ENCODE data around the gene HAUS3. TPM values are rescaled to one million over a fixed set of nuclear protein-coding genes. Genes with fewer than 3 reads are reported as not detected.

The HAUS3 gene
- total and polyA plus RNA-seq, 4 donors = 5.6 to 21.0 (median 12.1) TPM

- peaks cover 0 to 29% (median 11%) of the 10 kb centered on the region in 4 donors for H3K36me3 ChIP-seq (ENCODE audit: control insufficient read depth in 4 of 4, insufficient read depth in 4 of 4, low read length in 4 of 4)
- no peak for TF ChIP-seq CTCF (IDR thresholded peaks at IDR 0.05; ENCODE audit: control extremely low read depth, extremely low read depth)
- peak overlapping the region; percentile 86 to 91 for H3K27ac ChIP-seq (ENCODE audit: low read depth in 1 of 2, low read length in 1 of 2)
- H3K27me3 ChIP-seq (ENCODE audit: control insufficient read depth in 3 of 3, insufficient read depth in 3 of 3, low read length in 2 of 3) = no peaks in the 10 kb centered on the region
- peaks cover 13 to 59% (median 30%) of the 10 kb centered on the region in 5 donors for H3K4me1 ChIP-seq (ENCODE audit: control insufficient read depth in 5 of 5, insufficient read depth in 5 of 5, low read length in 5 of 5)
- no peaks in the 10 kb centered on the region for H3K9me3 ChIP-seq (ENCODE audit: control insufficient read depth in 4 of 4, insufficient read depth in 3 of 4, low read length in 3 of 4)
- WGBS, 2 donors = 0 to 1% methylated on average over 47 to 91 of the region's 91 CpGs
- peak overlapping the region in 1 of 2 donors; percentile 55 for H3K9ac ChIP-seq (ENCODE audit: insufficient read depth in 1 of 2, low read length in 2 of 2)
- DNase-seq (peak; percentile 31 to 50 (median 40)), ATAC-seq (ENCODE audit: insufficient read depth, low FRiP score) (peak; percentile 15)
- H3K4me3 ChIP-seq = peak overlapping the region; percentile 84
Measured at GRCh38 chr4:2261110-2261852, 19.4 kb upstream of the HAUS3 start.

GRCh38 chr4:2260344-2261109 lies 18.6 kb upstream of the HAUS3 start:
- Histone ChIP-seq H3K4me1 (ENCODE audit: control insufficient read depth in 5 of 5, insufficient read depth in 5 of 5, low read length in 5 of 5) (peaks cover 8 to 59% (median 28%) of the 10 kb centered on the region in 5 donors), H3K9me3 (ENCODE audit: control insufficient read depth in 4 of 4, insufficient read depth in 3 of 4, low read length in 3 of 4) (no peaks in the 10 kb centered on the region), H3K27ac (ENCODE audit: low read depth in 1 of 2, low read length in 1 of 2) (peak overlapping the region; percentile 64 to 91), H3K27me3 (ENCODE audit: control insufficient read depth in 3 of 3, insufficient read depth in 3 of 3, low read length in 2 of 3) (no peaks in the 10 kb centered on the region), H3K36me3 (ENCODE audit: control insufficient read depth in 4 of 4, insufficient read depth in 4 of 4, low read length in 4 of 4) (peaks cover 0 to 29% (median 11%) of the 10 kb centered on the region in 4 donors), H3K9ac (ENCODE audit: insufficient read depth in 1 of 2, low read length in 2 of 2) (peak overlapping the region; percentile 28 to 55), H3K4me3 (peak overlapping the region; percentile 81)
- 34 to 43% methylated on average over 23 of the region's 23 CpGs for WGBS, 2 donors
- no peak for TF ChIP-seq CTCF (IDR thresholded peaks at IDR 0.05; ENCODE audit: control extremely low read depth, extremely low read depth)
- peak in 1 of 3 donors; percentile 9 for DNase-seq
- ATAC-seq (ENCODE audit: insufficient read depth, low FRiP score) = no peak

- no peak for ATAC-seq (ENCODE audit: insufficient read depth, low FRiP score)
- 82% methylated on average over 15 of the region's 15 CpGs for WGBS, 2 donors
- peaks cover 8 to 53% (median 24%) of the 10 kb centered on the region in 5 donors for H3K4me1 ChIP-seq (ENCODE audit: control insufficient read depth in 5 of 5, insufficient read depth in 5 of 5, low read length in 5 of 5)
- H3K27ac ChIP-seq (ENCODE audit: low read depth in 1 of 2, low read length in 1 of 2) = peak overlapping the region in 1 of 2 donors; percentile 91
- H3K36me3 ChIP-seq (ENCODE audit: control insufficient read depth in 4 of 4, insufficient read depth in 4 of 4, low read length in 4 of 4) = peaks cover 0 to 34% (median 13%) of the 10 kb centered on the region in 4 donors
- no peaks in the 10 kb centered on the region for H3K9me3 ChIP-seq (ENCODE audit: control insufficient read depth in 4 of 4, insufficient read depth in 3 of 4, low read length in 3 of 4)
- TF ChIP-seq CTCF (IDR thresholded peaks at IDR 0.05; ENCODE audit: control extremely low read depth, extremely low read depth) = no peak
- peak in 1 of 3 donors; percentile 9 for DNase-seq
- peak overlapping the region; percentile 81 for H3K4me3 ChIP-seq
- no peaks in the 10 kb centered on the region for H3K27me3 ChIP-seq (ENCODE audit: control insufficient read depth in 3 of 3, insufficient read depth in 3 of 3, low read length in 2 of 3)
- H3K9ac ChIP-seq (ENCODE audit: insufficient read depth in 1 of 2, low read length in 2 of 2) = no peak overlapping the region
Measured at GRCh38 chr4:2259541-2260343, 17.8 kb upstream of the HAUS3 start.
